Mammary epithelial cell (primary cell): Measurements from ENCODE around the gene DBNDD1.
"Not testable (repeated sequence)": the region's sequence is repeated elsewhere in the genome, so short reads cannot be mapped to it uniquely, and the experiment has no call there.

Experiments used
- EZH2 ChIP-seq: IDR thresholded peaks from 2 replicates; pipeline ENCODE4 v1.6.1; 2012; ENCODE audit warnings: low read length, inconsistent platforms, borderline replicate concordance
- TF ChIP-seq, protein P1 (sequence below), 2 donors: IDR thresholded peaks in 1 of 2; conservative IDR thresholded peaks in 1 of 2; 2 replicates each; pipeline ENCODE4 v1.5.1; 2011 to 2012; ENCODE audit warnings: inconsistent platforms in 2 of 2, low read length in 2 of 2, mild to moderate bottlenecking in 2 of 2, control low read depth in 1 of 2, low read depth in 1 of 2; ENCODE audit not compliant: insufficient read depth in 1 of 2; ENCODE audit errors: extremely low read depth in 1 of 2

DNA sequence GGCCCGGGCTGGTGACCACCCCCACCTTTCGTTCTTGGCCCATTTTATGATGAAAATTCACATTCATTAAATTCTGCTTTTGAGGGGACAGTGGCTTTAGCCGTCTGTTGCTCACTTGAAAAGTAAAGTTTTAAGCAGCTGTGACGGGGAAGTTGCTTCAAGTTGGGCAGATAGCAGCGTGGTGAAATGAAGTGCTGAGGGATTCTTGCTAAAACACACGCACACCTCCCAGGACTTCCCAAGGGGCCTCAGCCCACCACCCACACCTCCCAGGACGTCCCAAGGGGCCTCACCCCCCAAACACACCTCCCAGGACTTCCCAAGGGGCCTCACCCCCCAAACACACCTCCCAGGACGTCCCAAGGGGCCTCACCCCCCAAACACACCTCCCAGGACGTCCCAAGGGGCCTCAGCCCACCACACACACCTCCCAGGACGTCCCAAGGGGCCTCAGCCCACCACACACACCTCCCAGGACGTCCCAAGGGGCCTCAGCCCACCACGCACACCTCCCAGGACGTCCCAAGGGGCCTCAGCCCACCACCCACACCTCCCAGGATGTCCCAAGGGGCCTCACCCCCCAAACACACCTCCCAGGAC lies 11.5 kb downstream of the DBNDD1 start:
- TF ChIP-seq, protein P1, sequence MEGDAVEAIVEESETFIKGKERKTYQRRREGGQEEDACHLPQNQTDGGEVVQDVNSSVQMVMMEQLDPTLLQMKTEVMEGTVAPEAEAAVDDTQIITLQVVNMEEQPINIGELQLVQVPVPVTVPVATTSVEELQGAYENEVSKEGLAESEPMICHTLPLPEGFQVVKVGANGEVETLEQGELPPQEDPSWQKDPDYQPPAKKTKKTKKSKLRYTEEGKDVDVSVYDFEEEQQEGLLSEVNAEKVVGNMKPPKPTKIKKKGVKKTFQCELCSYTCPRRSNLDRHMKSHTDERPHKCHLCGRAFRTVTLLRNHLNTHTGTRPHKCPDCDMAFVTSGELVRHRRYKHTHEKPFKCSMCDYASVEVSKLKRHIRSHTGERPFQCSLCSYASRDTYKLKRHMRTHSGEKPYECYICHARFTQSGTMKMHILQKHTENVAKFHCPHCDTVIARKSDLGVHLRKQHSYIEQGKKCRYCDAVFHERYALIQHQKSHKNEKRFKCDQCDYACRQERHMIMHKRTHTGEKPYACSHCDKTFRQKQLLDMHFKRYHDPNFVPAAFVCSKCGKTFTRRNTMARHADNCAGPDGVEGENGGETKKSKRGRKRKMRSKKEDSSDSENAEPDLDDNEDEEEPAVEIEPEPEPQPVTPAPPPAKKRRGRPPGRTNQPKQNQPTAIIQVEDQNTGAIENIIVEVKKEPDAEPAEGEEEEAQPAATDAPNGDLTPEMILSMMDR (conservative IDR thresholded peaks at IDR 0.05 in 1 of 2, IDR thresholded peaks at IDR 0.05 in 1 of 2; ENCODE audit: extremely low read depth in 1 of 2, insufficient read depth in 1 of 2, low read depth in 1 of 2, low read length in 2 of 2): not testable (repeated sequence)
- not testable (repeated sequence) for TF ChIP-seq EZH2
